ENCODE results near the gene SMNDC1.

GRCh38 chr10:110324805-110325280 is 20.1 kb upstream of the SMNDC1 start:
- TF ChIP-seq CTCF (IDR thresholded peaks at IDR 0.05) (no peak), POLR2A (IDR thresholded peaks at IDR 0.05) (no peak)
